Measurements from ENCODE around the gene ERI3.

Gene ERI3

GRCh38 chr1:44314452-44314851 is 40.6 kb downstream of the ERI3 start:
- DNase-seq: no peak

GRCh38 chr1:44313265-44313918 is 41.7 kb downstream of the ERI3 start:
- no peak for DNase-seq

- DNase-seq: no peak
These were observed 42.5 kb downstream of the ERI3 start for GRCh38 chr1:44312399-44313196.

- no peak for DNase-seq
These were observed 45.1 kb downstream of the ERI3 start for GRCh38 chr1:44310006-44310405.

GRCh38 chr1:44305962-44306422 is 49.1 kb downstream of the ERI3 start:
- DNase-seq: no peak

- DNase-seq: no peak
These were observed 51.5 kb downstream of the ERI3 start for GRCh38 chr1:44303532-44303931.

GRCh38 chr1:44302541-44302940 is 52.5 kb downstream of the ERI3 start:
- no peak for DNase-seq

- DNase-seq: no peak
These were observed 53.6 kb downstream of the ERI3 start for GRCh38 chr1:44301442-44301841.

- DNase-seq: no peak
These were observed 54.2 kb downstream of the ERI3 start for GRCh38 chr1:44300852-44301251.

GRCh38 chr1:44297695-44298400 is 57.2 kb downstream of the ERI3 start:
- DNase-seq: no peak

- DNase-seq: no peak
These were observed 58.3 kb downstream of the ERI3 start for GRCh38 chr1:44296806-44297205.

GRCh38 chr1:44296086-44296485 is 59.0 kb downstream of the ERI3 start:
- DNase-seq: no peak

- no peak for DNase-seq
These were observed 60.5 kb downstream of the ERI3 start for GRCh38 chr1:44294588-44295007.

- no peak for DNase-seq
These were observed 61.2 kb downstream of the ERI3 start for GRCh38 chr1:44293761-44294315.

- DNase-seq: no peak
These were observed 62.4 kb downstream of the ERI3 start for GRCh38 chr1:44292651-44293050.

- DNase-seq: no peak
These were observed 64.6 kb downstream of the ERI3 start for GRCh38 chr1:44290250-44291094.

GRCh38 chr1:44289530-44289929 is 65.5 kb downstream of the ERI3 start:
- no peak for DNase-seq

- DNase-seq: no peak
These were observed 66.2 kb downstream of the ERI3 start for GRCh38 chr1:44288883-44289282.

GRCh38 chr1:44284184-44284583 is 70.9 kb downstream of the ERI3 start:
- DNase-seq: no peak

GRCh38 chr1:44283524-44284173 is 71.4 kb downstream of the ERI3 start:
- DNase-seq: no peak

GRCh38 chr1:44282704-44283426 is 72.2 kb downstream of the ERI3 start:
- no peak for DNase-seq

Data from T-helper 9 cell (primary cell).